DND-41 (cell line): ENCODE measurements around the gene KAT6B.

Experiments
- ATAC-seq: fragments of 200-7000 bp; cut with Tn5 transposase; 3 replicates; pipeline ENCODE4 v1.9.1; 2021; ENCODE audit warnings: low read depth; ENCODE audit not compliant: insufficient read depth
- DNase-seq: peaks from one replicate; pipeline ENCODE4 v3.0.0-alpha.2; 2020
- H2AFZ ChIP-seq: 2 replicates; pipeline ENCODE4 v1.6.0; 2012; ENCODE audit warnings: low read depth, low read length
- H3K27ac ChIP-seq: 2 replicates; pipeline ENCODE4 v1.5.1; 2012; ENCODE audit warnings: low read length, inconsistent platforms
- H3K27me3 ChIP-seq: fragments of 200-600 bp; sonication (generic); 2 replicates; pipeline ENCODE4 v1.6.0; 2012; ENCODE audit warnings: low read length, mild to moderate bottlenecking, inconsistent platforms; ENCODE audit not compliant: insufficient read depth, poor library complexity
- H3K36me3 ChIP-seq: 2 replicates; pipeline ENCODE4 v1.5.1; 2012; ENCODE audit warnings: low read length, inconsistent platforms; ENCODE audit not compliant: insufficient read depth
- H3K4me1 ChIP-seq: 2 replicates; pipeline ENCODE4 v1.5.1; 2012; ENCODE audit warnings: mild to moderate bottlenecking, low read length; ENCODE audit not compliant: insufficient read depth
- H3K4me2 ChIP-seq: 2 replicates; pipeline ENCODE4 v1.6.0; 2012; ENCODE audit warnings: mild to moderate bottlenecking, moderate library complexity, low read length, inconsistent platforms; ENCODE audit not compliant: insufficient read depth
- H3K4me3 ChIP-seq, 2 experiments: fragments of 200-600 bp in 1 of 2; shearing (Covaris generic) in 1 of 2; 2 replicates each; pipeline ENCODE4 v1.5.1; 2012 to 2016; ENCODE audit warnings: inconsistent platforms in 2 of 2, low read length in 2 of 2, mild to moderate bottlenecking in 2 of 2, low read depth in 1 of 2, moderate library complexity in 1 of 2
- H3K79me2 ChIP-seq: 2 replicates; pipeline ENCODE4 v1.6.0; 2012; ENCODE audit warnings: low read length, inconsistent platforms; ENCODE audit not compliant: insufficient read depth
- H3K9ac ChIP-seq: 2 replicates; pipeline ENCODE4 v1.6.0; 2012; ENCODE audit warnings: low read depth, mild to moderate bottlenecking, inconsistent platforms, low read length, moderate library complexity
- H3K9me3 ChIP-seq: 2 replicates; pipeline ENCODE4 v1.5.1; 2012; ENCODE audit warnings: low read length, moderate library complexity, mild to moderate bottlenecking, inconsistent platforms; ENCODE audit not compliant: insufficient read depth, severe bottlenecking
- H4K20me1 ChIP-seq: 2 replicates; pipeline ENCODE4 v1.6.0; 2012; ENCODE audit warnings: low read length; ENCODE audit not compliant: insufficient read depth
- CTCF ChIP-seq: IDR thresholded peaks from 2 replicates; pipeline ENCODE4 v1.5.1; 2012; ENCODE audit warnings: borderline replicate concordance, low read length, moderate library complexity, mild to moderate bottlenecking; ENCODE audit not compliant: poor library complexity, severe bottlenecking; ENCODE audit errors: extremely low read depth
- EZH2 ChIP-seq: IDR thresholded peaks from 3 replicates; pipeline ENCODE4 v1.6.1; 2012; ENCODE audit warnings: borderline replicate concordance, low read depth, mild to moderate bottlenecking, moderate library complexity, low read length, inconsistent platforms; ENCODE audit not compliant: severe bottlenecking

The KAT6B gene

GRCh38 chr10:74953214-74953613 lies 126.8 kb downstream of the KAT6B start:
- no peaks in the 10 kb centered on the region; the same call in 1 of the 2 replicates for H3K79me2 ChIP-seq
- H3K36me3 ChIP-seq = no peaks in the 10 kb centered on the region
- no peak overlapping the region for H3K9ac ChIP-seq
- ATAC-seq (no peak), DNase-seq (no peak)
- no peak overlapping the region for H3K4me3 ChIP-seq
- H3K4me1 ChIP-seq = no peaks in the 10 kb centered on the region
- H3K9me3 ChIP-seq = no peaks in the 10 kb centered on the region
- no peak overlapping the region for H3K27ac ChIP-seq
- no peak overlapping the region for H3K4me2 ChIP-seq
- no peaks in the 10 kb centered on the region for H3K27me3 ChIP-seq
- TF ChIP-seq CTCF (no peak), EZH2 (no peak)
- no peak overlapping the region for H2AFZ ChIP-seq
- H4K20me1 ChIP-seq = no peaks in the 10 kb centered on the region

- DNase-seq = no peak
- no peaks in the 10 kb centered on the region for H3K36me3 ChIP-seq
- H3K4me1 ChIP-seq = no peaks in the 10 kb centered on the region
- H3K9ac ChIP-seq = no peak overlapping the region
- H3K4me2 ChIP-seq = no peak overlapping the region
- no peak for ATAC-seq
- no peaks in the 10 kb centered on the region for H4K20me1 ChIP-seq
- H3K27me3 ChIP-seq = no peaks in the 10 kb centered on the region
- no peak overlapping the region for H2AFZ ChIP-seq
- H3K79me2 ChIP-seq = no peaks in the 10 kb centered on the region; the same call in 1 of the 2 replicates
- H3K9me3 ChIP-seq = no peaks in the 10 kb centered on the region
- H3K27ac ChIP-seq = no peak overlapping the region
- no peak overlapping the region for H3K4me3 ChIP-seq
- no peak for TF ChIP-seq CTCF
- no peak for TF ChIP-seq EZH2
Measured at GRCh38 chr10:74955796-74956195, 129.4 kb downstream of the KAT6B start.

- no peaks in the 10 kb centered on the region for H3K27me3 ChIP-seq
- ATAC-seq (no peak), DNase-seq (no peak)
- H3K36me3 ChIP-seq = no peaks in the 10 kb centered on the region
- TF ChIP-seq CTCF (no peak), EZH2 (no peak)
- H3K9me3 ChIP-seq = no peaks in the 10 kb centered on the region
- no peaks in the 10 kb centered on the region for H4K20me1 ChIP-seq
- no peak overlapping the region for H3K4me2 ChIP-seq
- no peak overlapping the region for H3K9ac ChIP-seq
- no peak overlapping the region for H3K4me3 ChIP-seq
- H3K4me1 ChIP-seq = no peaks in the 10 kb centered on the region
- H3K79me2 ChIP-seq = no peaks in the 10 kb centered on the region; the same call in 1 of the 2 replicates
- no peak overlapping the region for H2AFZ ChIP-seq
- no peak overlapping the region for H3K27ac ChIP-seq
Measured at GRCh38 chr10:74956555-74957111, 130.2 kb downstream of the KAT6B start.
